Adipose tissue (tissue), 3 donors: Measurements from ENCODE around the gene UACA. TPM values are rescaled to one million over a fixed set of nuclear protein-coding genes. Genes with fewer than 3 reads are reported as not detected.
"Not testable (repeated sequence)": the region's sequence is repeated elsewhere in the genome, so short reads cannot be mapped to it uniquely, and the experiment has no call there.

Experiments
- H3K27ac ChIP-seq: one replicate; pipeline ENCODE4 v1.5.1; 2013; ENCODE audit warnings: low read depth, low read length
- WGBS, 3 donors: extraction: QIAGEN DNeasy Blood & Tissue Kit; methylation state at CpG; one replicate each; pipeline ENCODE4 v1.1.7; 2013; 5-methylcytosine and 5-hydroxymethylcytosine counted together
- polyA plus RNA-seq, 3 donors: library from polyadenylated mRNA; stranded (reverse); fragments of 200-250 nt; gene quantifications; one replicate each; pipeline ENCODE4 v1.2.3, GENCODE V29; 2013
- donor health status: healthy with polysubstance abuse.
- donor health status: Bipolar disorder and iron deficiency.
- donor health status: healthy.

Gene UACA
- polyA plus RNA-seq, 3 donors, result 11.6 to 49.6 (median 19.0) TPM

DNA sequence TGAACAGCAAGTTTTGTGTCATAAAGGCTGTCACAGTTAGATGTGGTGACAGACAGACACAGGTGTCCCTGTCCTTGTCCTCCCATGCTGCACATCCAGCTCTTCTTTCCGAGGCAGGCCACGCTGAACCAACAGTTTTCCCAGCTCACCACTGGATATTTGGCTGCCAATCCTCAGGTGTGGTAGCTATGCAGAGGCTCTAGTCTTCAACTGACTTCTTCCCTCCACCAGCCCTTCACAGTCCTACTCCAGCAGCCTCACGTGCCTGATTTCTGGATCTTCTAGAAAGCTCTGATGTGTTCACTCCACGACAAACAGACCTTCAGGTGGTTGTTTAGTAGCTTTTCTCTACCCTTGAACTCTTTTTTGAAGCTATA lies 145.5 kb downstream of the UACA start:
- 81 to 89% (median 87%) methylated on average over 4 of the region's 4 CpGs for WGBS, 3 donors
- no peak overlapping the region for H3K27ac ChIP-seq

- 36 to 82% (median 70%) methylated on average over 4 of the region's 4 CpGs for WGBS, 3 donors
- H3K27ac ChIP-seq, result no peak overlapping the region
Measured at GRCh38 chr15:70617076-70617910, 146.1 kb downstream of the UACA start.

GRCh38 chr15:70616311-70616756 lies 147.0 kb downstream of the UACA start:
- 38 to 87% (median 57%) methylated on average over 2 of the region's 2 CpGs for WGBS, 3 donors

DNA sequence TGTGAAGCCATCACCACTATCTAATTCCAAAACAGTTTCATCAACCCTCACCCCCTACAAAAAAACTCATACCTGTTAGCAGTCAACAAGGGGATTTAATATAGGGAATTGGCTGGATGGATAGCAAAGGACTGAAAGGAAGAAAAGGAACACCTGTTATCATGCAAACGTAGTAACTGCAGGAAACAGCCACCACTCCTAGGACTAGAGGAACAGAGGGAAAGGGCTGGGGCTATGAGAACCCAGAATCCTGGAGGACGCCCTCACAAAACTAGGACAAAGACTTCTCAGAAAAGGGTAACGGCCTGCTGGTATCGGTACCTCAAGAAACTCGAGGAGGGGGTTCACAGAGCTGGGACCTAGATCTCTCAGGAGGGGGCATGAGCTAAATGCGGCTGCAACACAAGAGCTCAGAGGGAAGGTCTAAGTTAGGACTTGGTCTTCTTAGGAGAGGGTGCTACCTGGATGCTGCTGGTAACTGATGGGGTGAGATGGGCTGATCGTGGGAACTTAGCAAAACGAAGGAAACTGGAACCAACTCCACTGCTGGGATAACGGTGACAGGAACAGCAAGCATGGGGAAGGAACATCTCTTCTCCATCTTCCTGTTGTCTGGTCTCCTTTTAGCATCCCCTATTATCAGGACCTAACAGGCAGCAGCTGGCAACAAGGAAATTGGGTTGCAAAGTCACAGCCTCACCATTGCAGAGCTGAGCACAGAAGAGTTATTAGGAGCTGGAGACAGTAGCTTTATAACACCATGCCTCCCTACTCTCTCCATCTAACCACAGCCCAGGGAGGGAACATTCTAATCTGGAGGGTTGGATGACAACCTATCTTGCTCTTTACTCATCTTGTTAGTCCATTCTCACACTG lies 147.7 kb downstream of the UACA start:
- no peak overlapping the region for H3K27ac ChIP-seq
- WGBS, 3 donors, result 88 to 91% (median 89%) methylated on average over 9 of the region's 9 CpGs

More at GRCh38 chr15:70616311-70616756, 147.0 kb downstream of the UACA start:
- not testable (repeated sequence) for H3K27ac ChIP-seq

DNA sequence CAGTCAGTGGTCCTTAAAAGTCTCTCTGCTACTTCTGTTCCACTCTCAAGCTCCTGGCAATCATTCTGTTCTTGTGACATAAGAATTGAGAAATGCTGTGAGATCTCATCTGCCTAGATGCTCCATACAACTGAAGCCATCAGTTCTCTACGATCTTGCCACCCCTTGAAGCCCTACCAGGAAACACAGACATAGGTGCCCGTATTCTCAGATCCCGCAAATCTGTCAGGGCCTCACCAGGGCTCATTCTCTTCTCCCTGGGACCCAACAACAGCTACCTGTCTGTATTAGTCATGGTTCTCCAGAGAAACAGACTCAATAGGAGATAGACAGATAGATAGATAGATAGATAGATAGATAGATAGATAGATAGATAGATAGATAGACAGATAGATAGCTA lies 149.1 kb downstream of the UACA start:
- no peak overlapping the region for H3K27ac ChIP-seq
- WGBS, 3 donors, result 94 to 97% (median 96%) methylated on average over 3 of the region's 3 CpGs

GRCh38 chr15:70613271-70613670 lies 150.1 kb downstream of the UACA start:
- H3K27ac ChIP-seq, result no peak overlapping the region
- WGBS, 3 donors, result 91 to 98% (median 92%) methylated on average over 2 of the region's 2 CpGs

- 94 to 96% (median 96%) methylated on average over 4 of the region's 4 CpGs for WGBS, 3 donors
- no peak overlapping the region for H3K27ac ChIP-seq
Measured at GRCh38 chr15:70611286-70611685, 152.1 kb downstream of the UACA start.

DNA sequence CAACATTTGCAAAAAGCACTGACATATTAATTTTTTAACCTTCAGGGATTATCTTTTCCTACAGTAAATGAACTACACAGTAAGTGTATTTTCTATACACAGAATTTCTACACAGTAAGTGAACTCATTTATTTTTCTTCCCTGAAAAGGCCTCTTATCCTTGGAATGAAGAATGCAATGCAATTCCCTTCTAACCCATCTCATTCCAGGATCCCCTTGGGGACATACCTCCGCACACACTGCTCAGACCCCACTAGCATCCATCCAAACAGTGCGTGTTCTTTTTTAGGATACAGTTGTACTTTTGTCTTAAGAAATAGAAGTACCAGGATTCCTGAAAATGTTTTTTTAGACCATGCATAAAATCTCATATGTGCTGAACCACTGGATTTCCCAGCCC lies 152.8 kb downstream of the UACA start:
- 89 to 96% (median 95%) methylated on average over 2 of the region's 2 CpGs for whole genome bisulfite sequencing, 3 donors
- no peak overlapping the region for H3K27ac ChIP-seq

DNA sequence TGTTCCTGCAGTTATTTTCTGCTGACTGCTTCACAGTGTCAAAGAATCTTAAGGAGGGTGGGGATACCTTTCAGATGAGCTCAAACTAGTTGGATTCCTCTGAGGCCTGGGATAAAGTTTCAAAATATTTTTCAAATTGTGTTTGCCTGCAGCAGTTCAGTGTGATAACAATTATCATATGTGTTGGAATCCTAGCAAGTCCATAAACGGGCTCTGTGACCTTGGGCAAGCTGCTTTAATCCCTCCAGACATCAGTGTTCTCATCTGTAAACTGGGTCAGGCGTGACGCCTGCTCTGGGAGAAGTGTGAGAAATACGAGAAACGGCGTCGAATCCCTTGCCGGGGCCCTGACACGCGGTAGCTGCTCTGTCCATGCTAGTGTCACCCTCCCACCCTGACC lies 153.5 kb downstream of the UACA start:
- WGBS, 3 donors, result 84 to 88% (median 86%) methylated on average over 10 of the region's 10 CpGs
- H3K27ac ChIP-seq, result no peak overlapping the region

GRCh38 chr15:70608144-70608543 lies 155.2 kb downstream of the UACA start:
- H3K27ac ChIP-seq, result no peak overlapping the region
- 34 to 64% (median 35%) methylated on average over 5 of the region's 5 CpGs for WGBS, 3 donors

- H3K27ac ChIP-seq, result no peak overlapping the region
- 40 to 43% (median 42%) methylated on average over 7 of the region's 7 CpGs for WGBS, 3 donors
Measured at GRCh38 chr15:70605606-70606410, 157.6 kb downstream of the UACA start.

GRCh38 chr15:70604666-70605315 lies 158.6 kb downstream of the UACA start:
- H3K27ac ChIP-seq, result no peak overlapping the region
- WGBS, 3 donors, result 52 to 70% (median 58%) methylated on average over 18 of the region's 18 CpGs

Other genes with a start within 250 kb of the UACA start
- gene LARP6, start 90.6 kb upstream of the UACA start, polyA plus RNA-seq, result 100 to 1,000 TPM in 1 of 3 donors, 10 to 100 TPM in 1, 1 to 10 TPM in 1; 6.6 to 116 (median 67.3) TPM
- gene THAP10, start 128.9 kb upstream of the UACA start, polyA plus RNA-seq, result 1 to 10 TPM in 2 of 3 donors, under 1 TPM in 1; 0.74 to 1.5 (median 1.1) TPM
- gene LRRC49, start 129.3 kb upstream of the UACA start, polyA plus RNA-seq, result 1 to 10 TPM in 2 of 3 donors, under 1 TPM in 1; 0.90 to 6.9 (median 2.1) TPM